Activated CD4-positive, alpha-beta T cell treated with anti-CD3 and anti-CD28 coated beads for 36 hours (primary cell): ENCODE data around the gene MPRIP. TPM values are rescaled to one million over a fixed set of nuclear protein-coding genes. Genes with fewer than 3 reads are reported as not detected.
"Not testable (repeated sequence)": the region's sequence is repeated elsewhere in the genome, so short reads cannot be mapped to it uniquely, and the experiment has no call there.

Experiments used
- ATAC-seq: fragments of 200-7000 bp; cut with Tn5 transposase; one replicate; pipeline ENCODE4 v1.10.0; 2021; ENCODE audit warnings: mild to moderate bottlenecking, moderate library complexity
- CTCF ChIA-PET: fragments of 350-600 bp; sonication (Branson Sonifier 250); formaldehyde crosslinking; loops from one replicate; lab custom pipeline; 2021; ENCODE audit warnings: antibody characterized with exemption; lab: Charles Lee
- POLR2A ChIA-PET: fragments of 350-600 bp; sonication (Branson Sonifier 250); formaldehyde crosslinking; loops from one replicate; lab custom pipeline; 2021; ENCODE audit warnings: antibody characterized with exemption, inconsistent platforms; lab: Charles Lee
- DNase-seq: peaks from one replicate; pipeline ENCODE4 v3.0.0-alpha.2; 2020
- H3K27ac Mint-ChIP-seq: one replicate; pipeline ENCODE4 v1.8.0; 2021; ENCODE audit warnings: mixed read lengths
- H3K27me3 Mint-ChIP-seq: one replicate; pipeline ENCODE4 v1.8.0; 2021; ENCODE audit warnings: mixed read lengths
- H3K36me3 Mint-ChIP-seq: one replicate; pipeline ENCODE4 v1.8.0; 2021; ENCODE audit warnings: low read depth, mixed read lengths
- H3K4me1 Mint-ChIP-seq: one replicate; pipeline ENCODE4 v1.8.0; 2021; ENCODE audit warnings: mixed read lengths
- H3K4me3 Mint-ChIP-seq: one replicate; pipeline ENCODE4 v1.8.0; 2021; ENCODE audit warnings: mild to moderate bottlenecking, moderate library complexity, mixed read lengths
- H3K9me3 Mint-ChIP-seq: one replicate; pipeline ENCODE4 v1.8.0; 2021; ENCODE audit warnings: low read depth, mixed read lengths
- intact Hi-C, 2 experiments: fragments of 100-400 bp; cut with DNase I in 1 of 2; cut with micrococcal nuclease in 1 of 2; formaldehyde crosslinking; loops; one replicate each; pipeline versions ENCODE4 v1.14.2 to v1.15.1; 2022 to 2024; cut with DNase I, micrococcal nuclease
- total RNA-seq, 2 experiments: library from RNA; stranded (reverse); gene quantifications; one replicate each; pipeline ENCODE4 v1.2.3, GENCODE V29; 2021

Gene MPRIP
- total RNA-seq, 2 experiments from 2014 or later: 131 to 179 TPM

- H3K4me3 Mint-ChIP-seq, ATAC-seq, H3K9me3 Mint-ChIP-seq, POLR2A ChIA-PET, H3K27me3 Mint-ChIP-seq, CTCF ChIA-PET, intact Hi-C loops, H3K27ac Mint-ChIP-seq, DNase-seq, H3K36me3 Mint-ChIP-seq: not testable (repeated sequence)
- H3K4me1 Mint-ChIP-seq: peaks cover 27% of the 10 kb centered on the region
Measured at GRCh38 chr17:17014748-17015124, 27.5 kb upstream of the MPRIP start.

DNA sequence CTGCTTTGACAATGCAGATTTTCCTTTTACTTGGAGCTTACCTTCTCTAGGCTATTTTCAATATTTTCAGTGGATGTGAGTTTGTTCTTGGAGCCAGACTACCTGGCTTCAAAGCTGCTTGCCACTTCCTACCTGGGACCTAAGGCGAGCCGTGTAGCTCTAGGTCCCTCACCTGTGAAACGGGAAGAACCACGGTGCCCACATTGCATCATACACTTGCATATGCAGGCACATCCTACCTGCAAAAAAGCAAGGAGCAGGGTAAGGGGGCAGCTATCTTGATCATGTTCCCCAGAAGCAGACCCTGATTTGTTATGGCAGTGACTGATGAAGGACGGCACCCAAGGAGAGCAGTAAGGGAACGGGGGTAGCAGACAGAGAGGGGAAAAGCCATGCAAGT, 27.0 kb upstream of the MPRIP start:
- no peaks in the 10 kb centered on the region for H3K9me3 Mint-ChIP-seq
- intact Hi-C loops: no loop called here
- no peaks in the 10 kb centered on the region for H3K27me3 Mint-ChIP-seq
- H3K4me1 Mint-ChIP-seq: peaks cover 27% of the 10 kb centered on the region
- DNase-seq: no peak
- POLR2A ChIA-PET: no interaction called here
- H3K27ac Mint-ChIP-seq: no peak overlapping the region
- no peak overlapping the region for H3K4me3 Mint-ChIP-seq
- no peak for ATAC-seq
- CTCF ChIA-PET: no interaction called here
- H3K36me3 Mint-ChIP-seq: no peaks in the 10 kb centered on the region

DNA sequence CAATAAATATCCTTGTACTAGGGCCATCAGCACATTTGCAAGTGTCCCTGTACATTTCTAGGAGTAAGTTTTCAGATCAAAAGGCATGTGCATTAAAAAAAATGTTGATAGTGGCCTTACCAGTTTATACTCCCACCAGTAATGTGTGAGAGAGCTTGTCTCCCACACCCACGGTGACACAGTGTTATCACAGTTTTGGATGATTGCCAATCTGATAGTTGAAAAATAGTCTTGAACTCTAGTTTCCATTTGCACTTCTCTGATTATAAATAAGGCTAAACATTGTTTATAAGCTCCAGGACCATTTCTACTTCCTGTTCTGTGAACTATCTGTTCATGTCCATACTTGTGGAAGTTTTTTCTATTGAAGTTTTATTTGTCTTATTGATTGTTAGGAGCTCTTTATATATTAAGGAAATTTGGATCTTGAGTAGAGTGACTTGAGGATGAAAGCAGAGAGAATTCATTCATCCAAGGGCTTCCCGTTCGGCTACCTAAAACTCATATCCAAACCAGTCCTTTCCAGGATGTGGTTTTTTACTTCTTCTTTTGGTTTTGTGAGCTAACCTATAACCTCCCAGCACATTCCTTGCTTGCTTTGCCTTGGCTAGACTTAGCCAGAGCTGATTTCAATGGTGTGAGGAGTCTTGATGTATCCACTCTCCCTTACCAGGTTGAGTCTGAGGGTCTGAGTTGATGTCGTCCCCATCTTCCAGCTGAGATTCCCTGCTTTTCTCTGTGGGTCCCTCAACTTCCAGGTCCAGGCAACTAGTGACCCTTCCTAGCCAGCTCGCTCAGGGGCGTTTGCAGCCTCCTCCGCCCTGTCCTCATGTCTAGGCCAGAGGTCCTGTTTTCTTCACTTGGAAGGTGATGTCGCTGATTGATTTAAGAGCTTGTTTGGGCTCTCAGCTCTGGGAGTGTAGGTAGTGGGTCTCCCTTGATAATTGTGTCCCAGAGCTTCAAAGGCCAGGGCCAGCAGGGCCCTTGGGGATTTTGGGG, 25.8 kb upstream of the MPRIP start:
- H3K9me3 Mint-ChIP-seq, DNase-seq, POLR2A ChIA-PET, H3K4me3 Mint-ChIP-seq, intact Hi-C loops, H3K36me3 Mint-ChIP-seq, H3K27me3 Mint-ChIP-seq: not testable (repeated sequence)
- peak; percentile 71 for ATAC-seq
- Mint-ChIP-seq H3K4me1 (peaks cover 27% of the 10 kb centered on the region), H3K27ac (peak overlapping the region; percentile 52)
- CTCF ChIA-PET: interaction anchor here (0.6 to 1.1 kb wide), 8 partner anchors 18 to 386 kb away, joined by 3 to 5 read pairs (median 3); partner anchors contain the start of gene MPRIP

DNA sequence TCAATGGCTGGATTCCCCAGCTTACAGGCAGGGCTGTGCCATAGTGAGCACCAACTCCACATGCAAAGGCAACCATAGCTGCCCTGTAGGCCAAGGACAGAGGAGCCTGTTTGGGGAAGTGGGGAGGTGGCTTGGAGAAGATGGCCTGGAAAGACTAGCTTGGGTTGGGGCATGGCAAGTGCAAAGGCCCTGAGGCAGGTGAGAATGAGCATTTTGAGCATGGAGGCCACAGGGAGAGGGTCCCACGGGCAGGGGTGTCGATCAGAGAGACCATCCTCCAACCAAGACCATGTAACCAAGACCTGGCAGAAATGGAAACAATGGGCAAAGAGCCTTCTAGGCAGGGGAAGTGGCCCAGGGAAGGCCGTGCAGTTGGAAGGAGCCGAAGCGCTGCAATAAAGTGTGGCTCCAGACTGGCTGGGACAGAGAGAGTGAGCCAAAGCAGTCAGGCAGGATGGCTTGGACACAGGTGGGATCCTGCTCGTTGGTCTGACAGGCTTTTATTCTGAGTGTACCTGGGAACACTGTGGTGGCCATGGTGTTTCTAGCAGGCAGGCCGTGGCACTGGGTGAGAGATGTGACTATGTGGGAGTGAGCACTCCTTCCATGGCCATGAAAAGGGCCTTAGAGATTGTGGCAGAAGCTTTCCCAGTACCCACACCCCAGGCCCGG, 24.8 kb upstream of the MPRIP start:
- H3K9me3 Mint-ChIP-seq: no peaks in the 10 kb centered on the region
- no peak for ATAC-seq
- intact Hi-C loops: no loop called here
- H3K4me1 Mint-ChIP-seq: peaks cover 27% of the 10 kb centered on the region
- no peak overlapping the region for H3K4me3 Mint-ChIP-seq
- no peak overlapping the region for H3K27ac Mint-ChIP-seq
- no peak for DNase-seq
- H3K36me3 Mint-ChIP-seq: no peaks in the 10 kb centered on the region
- H3K27me3 Mint-ChIP-seq: no peaks in the 10 kb centered on the region
- CTCF ChIA-PET: interaction anchor here (0.6 to 1.1 kb wide), 3 partner anchors 295 to 385 kb away, joined by 3 read pairs; no protein-coding TSS in a partner anchor
- POLR2A ChIA-PET: no interaction called here

- POLR2A ChIA-PET: no interaction called here
- H3K36me3 Mint-ChIP-seq: no peaks in the 10 kb centered on the region
- peaks cover 27% of the 10 kb centered on the region for H3K4me1 Mint-ChIP-seq
- ATAC-seq (no peak), DNase-seq (no peak)
- intact Hi-C loops: no loop called here
- H3K27ac Mint-ChIP-seq: no peak overlapping the region
- CTCF ChIA-PET: no interaction called here
- no peaks in the 10 kb centered on the region for H3K27me3 Mint-ChIP-seq
- H3K9me3 Mint-ChIP-seq: no peaks in the 10 kb centered on the region
- no peak overlapping the region for H3K4me3 Mint-ChIP-seq
Measured at GRCh38 chr17:17018021-17018441, 24.2 kb upstream of the MPRIP start.

GRCh38 chr17:17018612-17019429, 23.4 kb upstream of the MPRIP start:
- H3K27ac Mint-ChIP-seq: no peak overlapping the region
- CTCF ChIA-PET: no interaction called here

DNA sequence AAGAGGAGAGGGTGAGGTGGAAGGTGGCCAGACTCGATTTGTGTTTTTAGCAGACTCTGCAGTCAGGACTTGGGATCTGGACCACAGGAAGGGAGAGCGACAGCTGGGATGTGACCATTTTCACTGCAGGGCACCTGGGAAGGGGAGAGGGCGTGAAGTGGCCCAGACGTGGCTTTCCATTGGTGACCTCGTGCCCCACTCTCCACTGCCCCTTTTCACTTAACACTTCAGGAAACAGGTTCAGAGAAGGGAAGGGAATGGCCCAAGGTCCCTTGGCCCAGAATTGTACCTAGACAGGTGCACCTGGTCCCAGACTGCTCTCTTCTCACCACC, 22.9 kb upstream of the MPRIP start:
- no peak for ATAC-seq
- POLR2A ChIA-PET: no interaction called here
- Mint-ChIP-seq H3K27ac (no peak overlapping the region), H3K27me3 (no peaks in the 10 kb centered on the region), H3K9me3 (no peaks in the 10 kb centered on the region), H3K36me3 (no peaks in the 10 kb centered on the region), H3K4me1 (peaks cover 27% of the 10 kb centered on the region), H3K4me3 (no peak overlapping the region)
- no peak for DNase-seq
- intact Hi-C loops: no loop called here
- CTCF ChIA-PET: interaction anchor here (0.9 kb wide), 1 partner anchor 19 kb away, joined by 3 read pairs; no protein-coding TSS in a partner anchor

More at GRCh38 chr17:17018612-17019429, 23.4 kb upstream of the MPRIP start:
- peaks cover 27% of the 10 kb centered on the region for H3K4me1 Mint-ChIP-seq
- H3K36me3 Mint-ChIP-seq: no peaks in the 10 kb centered on the region
- ATAC-seq (no peak), DNase-seq (no peak)
- no peaks in the 10 kb centered on the region for H3K9me3 Mint-ChIP-seq
- intact Hi-C loops: no loop called here
- POLR2A ChIA-PET: no interaction called here
- no peaks in the 10 kb centered on the region for H3K27me3 Mint-ChIP-seq
- no peak overlapping the region for H3K4me3 Mint-ChIP-seq

DNA sequence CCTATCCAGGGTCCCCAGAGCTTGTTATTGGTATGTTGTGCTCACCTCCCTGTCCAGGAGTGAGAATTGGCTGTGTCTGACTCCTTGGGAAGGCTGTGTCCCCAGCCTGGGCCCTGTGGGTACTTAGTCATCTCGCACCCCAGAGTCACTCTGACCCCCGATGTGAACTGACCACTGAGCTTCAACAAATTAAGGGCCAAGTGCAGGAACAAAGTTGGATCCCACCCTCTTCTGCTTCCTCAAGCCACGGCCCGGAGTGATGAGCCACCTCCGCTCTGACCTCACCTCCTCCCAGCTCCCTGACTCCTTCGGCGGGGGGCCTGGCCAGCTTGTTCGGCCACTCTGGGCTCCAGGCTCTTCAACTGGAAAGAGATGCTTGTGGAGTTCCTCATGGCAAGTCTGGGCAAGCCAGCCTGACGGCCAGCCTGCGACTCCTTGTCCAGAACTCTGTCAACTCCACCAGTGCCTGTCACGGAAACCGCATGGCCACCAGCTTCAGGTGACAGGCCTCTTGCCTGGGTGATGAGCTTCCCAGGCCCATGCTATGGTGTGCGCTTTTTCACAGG, 22.3 kb upstream of the MPRIP start:
- intact Hi-C loops: loop anchor here in 1 of 2 experiments (5.0 kb wide), 1 partner anchor 47 kb away; no protein-coding TSS in a partner anchor
- CTCF ChIA-PET: interaction anchor here (0.9 kb wide), 1 partner anchor 19 kb away, joined by 3 read pairs; no protein-coding TSS in a partner anchor
- ATAC-seq: no peak

DNA sequence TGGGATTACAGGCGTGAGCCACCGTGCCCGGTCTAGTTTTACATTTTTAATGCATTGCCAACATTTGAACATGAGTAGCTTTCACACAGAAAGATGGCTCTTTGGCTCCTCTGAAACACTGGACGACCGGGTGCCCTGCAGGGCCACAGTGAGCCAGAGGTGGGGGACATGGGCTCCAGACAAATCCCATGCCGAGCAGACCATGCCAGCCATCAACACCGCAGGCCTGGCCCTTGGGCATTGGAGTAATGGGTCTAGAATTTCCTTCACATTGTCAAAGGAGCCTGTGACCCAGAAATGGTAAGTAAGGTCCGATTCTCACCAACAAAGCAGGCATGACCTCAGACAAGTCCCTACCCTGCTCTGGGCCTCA, 21.4 kb upstream of the MPRIP start:
- CTCF ChIA-PET: no interaction called here
- no peaks in the 10 kb centered on the region for H3K27me3 Mint-ChIP-seq
- peaks cover 20% of the 10 kb centered on the region for H3K4me1 Mint-ChIP-seq
- no peak overlapping the region for H3K27ac Mint-ChIP-seq
- intact Hi-C loops: loop anchor here in 1 of 2 experiments (5.0 kb wide), 1 partner anchor 46 kb away; no protein-coding TSS in a partner anchor
- H3K9me3 Mint-ChIP-seq: no peaks in the 10 kb centered on the region
- POLR2A ChIA-PET: no interaction called here
- ATAC-seq (no peak), DNase-seq (no peak)
- no peak overlapping the region for H3K4me3 Mint-ChIP-seq
- no peaks in the 10 kb centered on the region for H3K36me3 Mint-ChIP-seq

More for the DNA sequence above, 22.3 kb upstream of the MPRIP start:
- no peak for DNase-seq
- H3K9me3 Mint-ChIP-seq: no peaks in the 10 kb centered on the region
- H3K27me3 Mint-ChIP-seq: no peaks in the 10 kb centered on the region
- H3K36me3 Mint-ChIP-seq: no peaks in the 10 kb centered on the region
- POLR2A ChIA-PET: no interaction called here
- no peak overlapping the region for H3K27ac Mint-ChIP-seq
- no peak overlapping the region for H3K4me3 Mint-ChIP-seq
- peaks cover 27% of the 10 kb centered on the region for H3K4me1 Mint-ChIP-seq

DNA sequence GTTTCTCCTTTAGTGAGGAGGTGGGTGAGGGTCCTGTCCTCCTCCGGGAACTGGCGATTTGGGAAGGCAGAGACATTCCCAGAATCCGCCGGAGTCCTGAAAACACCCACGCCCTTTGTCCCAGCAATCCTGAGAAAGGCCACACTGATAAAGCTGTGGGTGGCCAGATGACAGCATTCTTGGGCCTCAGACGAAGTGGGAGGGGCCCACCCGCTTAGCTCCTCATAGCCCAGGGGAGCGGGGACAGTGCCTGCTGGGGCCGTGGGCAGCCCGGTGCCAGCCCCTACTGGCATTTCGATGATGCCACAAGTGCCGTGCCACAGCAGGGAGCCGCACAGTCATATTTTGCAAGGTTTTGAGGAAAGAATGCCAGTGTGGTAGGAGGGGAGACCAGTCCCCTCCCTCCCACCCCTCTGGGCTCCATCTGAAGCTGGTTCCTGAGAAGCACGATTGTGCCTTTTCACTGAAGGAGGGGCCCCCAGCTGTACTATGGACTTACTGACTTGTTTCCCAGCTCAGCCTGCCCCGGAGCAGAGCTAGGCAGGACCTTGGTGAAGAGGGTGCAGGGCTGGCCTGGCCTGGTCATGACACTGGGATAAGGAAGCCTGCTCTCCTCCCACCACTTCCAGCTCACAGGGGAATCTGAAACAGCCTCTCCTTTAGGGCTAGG, 20.9 kb upstream of the MPRIP start:
- ChIA-PET CTCF (interaction anchor here (0.9 kb wide), 1 partner anchor 34 kb away, joined by 4 read pairs; no protein-coding TSS in a partner anchor), POLR2A (no interaction called here)
- no peak overlapping the region for H3K4me3 Mint-ChIP-seq
- intact Hi-C loops: loop anchor here in 1 of 2 experiments (5.0 kb wide), 1 partner anchor 46 kb away; no protein-coding TSS in a partner anchor
- H3K36me3 Mint-ChIP-seq: no peaks in the 10 kb centered on the region
- ATAC-seq (no peak), DNase-seq (no peak)
- no peaks in the 10 kb centered on the region for H3K27me3 Mint-ChIP-seq
- no peaks in the 10 kb centered on the region for H3K9me3 Mint-ChIP-seq
- H3K27ac Mint-ChIP-seq: no peak overlapping the region
- peaks cover 15% of the 10 kb centered on the region for H3K4me1 Mint-ChIP-seq
